HepG2 (cell line): ENCODE results near the gene MTHFD1L. TPM values are rescaled to one million over a fixed set of nuclear protein-coding genes. Genes with fewer than 3 reads are reported as not detected.

Experiments
- ATAC-seq: fragments of 200-7000 bp; cut with Tn5 transposase; 3 replicates; pipeline ENCODE4 v1.9.1; 2020; ENCODE audit warnings: mild to moderate bottlenecking, moderate library complexity
- BruUV-seq: library from RNA; stranded (reverse); fragments of 400-500 nt; replicated peaks from 2 replicates; lab custom pipeline; 2021; lab: Mats Ljungman, UMichigan
- CTCF ChIA-PET: fragments of 300-600 bp; formaldehyde crosslinking; extraction: SDS; loops from one replicate; lab custom pipeline; 2021; ENCODE audit warnings: low total read pairs, inconsistent platforms, low intra/inter-chr PET ratio; lab: Yijun Ruan, JAX
- POLR2A ChIA-PET: fragments of 350-600 bp; sonication (Branson Sonifier 250); formaldehyde crosslinking; loops from one replicate; lab custom pipeline; 2020; ENCODE audit warnings: antibody characterized with exemption, inconsistent platforms; lab: Yijun Ruan, JAX
- DNase-seq: peaks from one replicate; pipeline ENCODE4 v3.0.0-alpha.2; 2015; ENCODE audit warnings: low spot score
- FAIRE-seq: peaks from 3 replicates; lab custom pipeline; 2011; peaks lifted over from hg19 to GRCh38; lab: Jason Lieb, UNC
- H2AFZ ChIP-seq: one replicate; pipeline ENCODE4 v1.6.1; 2011; ENCODE audit warnings: low read length, inconsistent platforms
- H3K27ac ChIP-seq: fragments of 300-600 bp; 3 replicates; pipeline ENCODE4 v1.8.0; 2011; ENCODE audit warnings: mixed run types, mild to moderate bottlenecking, mixed read lengths, low read length, inconsistent platforms; ENCODE audit not compliant: insufficient read depth; ENCODE audit errors: extremely low read length
- H3K27me3 ChIP-seq, 2 experiments: fragments of 200-600 bp in 1 of 2; 2 replicates in 1 of 2; 3 replicates in 1 of 2; pipeline versions ENCODE4 v1.6.0 to v1.8.0; 2011; ENCODE audit warnings: low read length in 2 of 2, mild to moderate bottlenecking in 2 of 2, moderate library complexity in 2 of 2, inconsistent platforms in 1 of 2; ENCODE audit not compliant: insufficient read depth in 2 of 2, control insufficient read depth in 1 of 2
- H3K36me3 ChIP-seq, 2 experiments: fragments of 200-600 bp in 1 of 2; replicated peaks in 1 of 2; 2 replicates in 1 of 2; 3 replicates in 1 of 2; pipeline versions ENCODE4 v1.5.1 to v1.8.0; 2011; ENCODE audit warnings: low read length in 2 of 2, inconsistent platforms in 1 of 2; ENCODE audit not compliant: insufficient read depth in 2 of 2, control insufficient read depth in 1 of 2
- H3K4me1 ChIP-seq: 2 replicates; pipeline ENCODE4 v1.5.1; 2012; ENCODE audit warnings: low read length, inconsistent platforms; ENCODE audit not compliant: insufficient read depth
- H3K4me2 ChIP-seq: 2 replicates; pipeline ENCODE4 v1.6.0; 2011; ENCODE audit warnings: low read depth, low read length, inconsistent platforms
- H3K4me3 ChIP-seq, 3 experiments: fragments of 200-600 bp in 1 of 3; sonication (generic), shearing (Covaris generic) in 1 of 3; replicated peaks in 1 of 3; 2 replicates each; pipeline ENCODE4 v1.5.1; 2011 to 2016; ENCODE audit warnings: low read length in 3 of 3, inconsistent platforms in 2 of 3, low read depth in 2 of 3, mild to moderate bottlenecking in 2 of 3, control low read depth in 1 of 3, mixed read lengths in 1 of 3; ENCODE audit not compliant: insufficient read depth in 1 of 3
- H3K79me2 ChIP-seq: one replicate; pipeline ENCODE4 v1.6.1; 2011; ENCODE audit warnings: low read length, inconsistent platforms; ENCODE audit not compliant: insufficient read depth
- H3K9ac ChIP-seq: 2 replicates; pipeline ENCODE4 v1.6.0; 2011; ENCODE audit warnings: mild to moderate bottlenecking, low read depth, low read length, inconsistent platforms; ENCODE audit not compliant: insufficient read depth
- H3K9me3 ChIP-seq: 2 replicates; pipeline ENCODE4 v1.5.1; 2012; ENCODE audit warnings: mild to moderate bottlenecking, low read length
- H4K20me1 ChIP-seq: 2 replicates; pipeline ENCODE4 v1.6.0; 2011; ENCODE audit warnings: inconsistent platforms, mild to moderate bottlenecking, low read length, moderate library complexity; ENCODE audit not compliant: insufficient read depth
- SOX6 ChIP-seq, 2 experiments: fragments of 450-650 bp in 1 of 2; sonication (generic) in 1 of 2; formaldehyde crosslinking in 1 of 2; IDR thresholded peaks; 2 replicates each; pipeline versions ENCODE4 v1.4.0 to v1.6.1; 2017 to 2020; ENCODE audit warnings: antibody characterized with exemption in 1 of 2, mild to moderate bottlenecking in 1 of 2, missing genetic modification reagents in 1 of 2
- ZBTB40 ChIP-seq, 2 experiments: fragments of 450-650 bp in 1 of 2; sonication (generic) in 1 of 2; formaldehyde crosslinking in 1 of 2; IDR thresholded peaks; 2 replicates each; pipeline versions ENCODE4 v1.6.1 to v1.8.0; 2016 to 2022; ENCODE audit warnings: antibody characterized with exemption in 1 of 2, mild to moderate bottlenecking in 1 of 2, missing genetic modification reagents in 1 of 2
- ZC3H13 ChIP-seq: sonication (generic); formaldehyde crosslinking; IDR thresholded peaks from 2 replicates; pipeline ENCODE4 v1.8.1; 2023; ENCODE audit warnings: mild to moderate bottlenecking, missing genetic modification reagents, moderate library complexity
- ZNF383 ChIP-seq: sonication (generic); formaldehyde crosslinking; IDR thresholded peaks from 2 replicates; pipeline ENCODE4 v1.4.0; 2020; ENCODE audit warnings: missing genetic modification reagents, mild to moderate bottlenecking, borderline replicate concordance
- ZNF709 ChIP-seq: sonication (generic); formaldehyde crosslinking; IDR thresholded peaks from 2 replicates; pipeline ENCODE4 v1.5.0; 2020; ENCODE audit warnings: mild to moderate bottlenecking, missing genetic modification reagents
- WGBS: methylation state at CpG from one replicate; pipeline ENCODE4 v1.1.6; 2017; ENCODE audit warnings: low lambda C conversion rate; 5-methylcytosine and 5-hydroxymethylcytosine counted together
- in situ Hi-C: cut with HindIII; loops from 2 replicates; pipeline ENCODE4 v1.10.0; 2017; ENCODE audit warnings: low pct_unique_long_range_greater_than_20kb; ENCODE audit not compliant: extremely low pct_ligation_motif_present
- intact Hi-C: fragments of 100-400 bp; cut with micrococcal nuclease; formaldehyde crosslinking; loops from one replicate; pipeline ENCODE4 v1.10.0; 2022; ENCODE audit not compliant: unreplicated experiment
- polyA plus RNA-seq, 8 experiments: library from polyadenylated mRNA; depleted of rRNA in 3 of 8; stranded (reverse) in 7 of 8; unstranded in 1 of 8; fragments of >200 nt; fragmentation: Illumina TruSeq in 4 of 8; extraction: Trizol in 4 of 8; gene quantifications; 2 replicates each; pipeline versions ENCODE4 v1.2.1 to v1.2.3, GENCODE V29; 2011 to 2016; ENCODE audit warnings: low read depth in 4 of 8, missing spikeins in 1 of 8, mixed read lengths in 1 of 8; ENCODE audit not compliant: insufficient read depth in 1 of 8
- total RNA-seq, 5 experiments: library from RNA; depleted of rRNA; stranded (reverse); fragments of >200 nt; fragmentation: Illumina TruSeq; extraction: Trizol; gene quantifications; 2 replicates each; pipeline ENCODE4 v1.2.3, GENCODE V29; 2016; ENCODE audit warnings: low read depth in 1 of 5

MTHFD1L gene
- total and polyA plus RNA-seq, 2 of the 13 experiments (the other 11 are each of a cell fraction or from before 2014, with no cell fraction given): 24.0 to 39.6 TPM

GRCh38 chr6:150908901-150909300 lies 43.4 kb downstream of the MTHFD1L start:
- no peak overlapping the region for H3K9ac ChIP-seq
- BruUV-seq: no TSS peak
- no peaks in the 10 kb centered on the region for H3K9me3 ChIP-seq
- no peak overlapping the region for H3K27ac ChIP-seq
- intact Hi-C loops: no loop called here
- TF ChIP-seq ZNF709 (CRISPR knock-in tag) (no peak), ZNF383 (CRISPR knock-in tag) (no peak), ZC3H13 (CRISPR knock-in tag) (no peak), SOX6 (IDR thresholded peaks at IDR 0.05) (no peak), SOX6 (CRISPR knock-in tag; IDR thresholded peaks at IDR 0.05) (no peak), ZBTB40 (IDR thresholded peaks at IDR 0.05) (no peak), ZBTB40 (CRISPR knock-in tag; IDR thresholded peaks at IDR 0.05) (no peak)
- TF ChIP-seq, all 625 proteins: peak for 0
- Histone ChIP-seq H3K27me3 (no peaks in the 10 kb centered on the region), H3K36me3 (peaks cover 18 to 44% of the 10 kb centered on the region in 2 experiments; a peak in 4 of 5 replicates), H2AFZ (no peak overlapping the region), H3K4me2 (no peak overlapping the region), H3K4me3 (no peak overlapping the region), H3K4me1 (no peaks in the 10 kb centered on the region), H3K79me2 (no peaks in the 10 kb centered on the region), H4K20me1 (no peaks in the 10 kb centered on the region)
- no peak for DNase-seq
- in situ Hi-C loops: no loop called here
- WGBS: 98% methylated on average over 2 of the region's 2 CpGs
- ATAC-seq: no peak
- no peak for FAIRE-seq
- CTCF ChIA-PET: no interaction called here
- POLR2A ChIA-PET: no interaction called here
